Peyer's patch (tissue), 4 donors: ENCODE results near the gene UCMA. TPM values are rescaled to one million over a fixed set of nuclear protein-coding genes. Genes with fewer than 3 reads are reported as not detected.
"Not testable (repeated sequence)": the region's sequence is repeated elsewhere in the genome, so short reads cannot be mapped to it uniquely, and the experiment has no call there.

Experiments
- DNase-seq, 3 donors: peaks; one replicate each; pipeline ENCODE4 v3.0.0-alpha.2; 2017 to 2019
- H3K27ac ChIP-seq, 4 donors: fragments of 200-600 bp; sonication (generic); one replicate each; pipeline ENCODE4 v1.5.1; 2016 to 2019
- H3K27me3 ChIP-seq, 2 donors: fragments of 200-600 bp; sonication (generic); one replicate each; pipeline ENCODE4 v1.5.1; 2019
- H3K36me3 ChIP-seq, 3 donors: fragments of 200-600 bp; sonication (generic); one replicate each; pipeline ENCODE4 v1.5.1; 2016 to 2019
- H3K4me1 ChIP-seq, 4 donors: fragments of 200-600 bp; sonication (generic); one replicate each; pipeline ENCODE4 v1.5.1; 2016 to 2019
- H3K4me3 ChIP-seq, 4 donors: fragments of 200-600 bp; sonication (generic); 1 replicate in 3 of 4; 2 replicates in 1 of 4; pipeline ENCODE4 v1.5.1; 2016 to 2019; ENCODE audit warnings: mild to moderate bottlenecking in 1 of 4
- H3K9me3 ChIP-seq, 4 donors: fragments of 200-600 bp; sonication (generic); one replicate each; pipeline ENCODE4 v1.5.1; 2016 to 2019; ENCODE audit warnings: mild to moderate bottlenecking in 1 of 4
- POLR2A ChIP-seq, 2 donors: fragments of 450-650 bp; IDR thresholded peaks; one replicate each; pipeline ENCODE4 v1.5.1; 2017; ENCODE audit warnings: antibody characterized with exemption in 2 of 2, mild to moderate bottlenecking in 2 of 2, moderate library complexity in 2 of 2
- total RNA-seq, 4 donors: library from RNA; depleted of rRNA; stranded (reverse); fragments of >200 nt; gene quantifications; one replicate each; pipeline ENCODE4 v1.1.0, GENCODE V29; 2016
- TF ChIP-seq, protein P1 (sequence below), 6 experiments: fragments of 450-650 bp in 4 of 6; fragments of 200-600 bp in 2 of 6; sonication (generic) in 1 of 6; IDR thresholded peaks; one replicate each; pipeline ENCODE4 v1.5.1; 2017 to 2019; ENCODE audit warnings: antibody characterized with exemption in 6 of 6, mild to moderate bottlenecking in 3 of 6, moderate library complexity in 1 of 6

The UCMA gene
- total RNA-seq, 4 donors from 2014 or later: not detected

- Histone ChIP-seq H3K27me3 (no peaks in the 10 kb centered on the region), H3K4me1 (no peaks in the 10 kb centered on the region), H3K36me3 (no peaks in the 10 kb centered on the region), H3K4me3 (no peak overlapping the region), H3K27ac (no peak overlapping the region), H3K9me3 (no peaks in the 10 kb centered on the region)
- DNase-seq: no peak
- no peak for TF ChIP-seq POLR2A (IDR thresholded peaks at IDR 0.05)
- TF ChIP-seq, protein P1, sequence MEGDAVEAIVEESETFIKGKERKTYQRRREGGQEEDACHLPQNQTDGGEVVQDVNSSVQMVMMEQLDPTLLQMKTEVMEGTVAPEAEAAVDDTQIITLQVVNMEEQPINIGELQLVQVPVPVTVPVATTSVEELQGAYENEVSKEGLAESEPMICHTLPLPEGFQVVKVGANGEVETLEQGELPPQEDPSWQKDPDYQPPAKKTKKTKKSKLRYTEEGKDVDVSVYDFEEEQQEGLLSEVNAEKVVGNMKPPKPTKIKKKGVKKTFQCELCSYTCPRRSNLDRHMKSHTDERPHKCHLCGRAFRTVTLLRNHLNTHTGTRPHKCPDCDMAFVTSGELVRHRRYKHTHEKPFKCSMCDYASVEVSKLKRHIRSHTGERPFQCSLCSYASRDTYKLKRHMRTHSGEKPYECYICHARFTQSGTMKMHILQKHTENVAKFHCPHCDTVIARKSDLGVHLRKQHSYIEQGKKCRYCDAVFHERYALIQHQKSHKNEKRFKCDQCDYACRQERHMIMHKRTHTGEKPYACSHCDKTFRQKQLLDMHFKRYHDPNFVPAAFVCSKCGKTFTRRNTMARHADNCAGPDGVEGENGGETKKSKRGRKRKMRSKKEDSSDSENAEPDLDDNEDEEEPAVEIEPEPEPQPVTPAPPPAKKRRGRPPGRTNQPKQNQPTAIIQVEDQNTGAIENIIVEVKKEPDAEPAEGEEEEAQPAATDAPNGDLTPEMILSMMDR (IDR thresholded peaks at IDR 0.05): no peak
Measured at GRCh38 chr10:13257621-13258140, 23.5 kb upstream of the UCMA start.

DNA sequence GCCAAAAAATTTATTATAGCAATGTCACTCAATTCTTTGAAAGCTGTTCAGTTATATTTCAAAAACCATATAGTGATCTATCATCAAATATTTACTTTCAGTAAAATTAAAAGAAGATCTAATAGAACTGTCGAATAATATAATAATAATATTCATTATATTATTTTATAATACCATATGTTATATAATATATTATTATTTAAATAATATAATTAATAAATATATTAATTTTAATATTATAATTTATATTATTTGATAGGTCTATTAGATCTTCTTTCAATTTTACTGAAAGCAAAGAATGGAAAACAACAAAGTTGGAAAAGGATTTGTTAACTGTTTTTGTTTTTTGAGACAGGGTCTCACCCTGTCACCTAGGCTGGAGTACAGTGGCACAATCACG, 22.5 kb upstream of the UCMA start:
- no peaks in the 10 kb centered on the region for H3K27me3 ChIP-seq
- no peak overlapping the region for H3K27ac ChIP-seq
- DNase-seq: no peak
- no peaks in the 10 kb centered on the region for H3K36me3 ChIP-seq
- TF ChIP-seq POLR2A (IDR thresholded peaks at IDR 0.05): no peak
- TF ChIP-seq, protein P1 (IDR thresholded peaks at IDR 0.05): no peak
- no peaks in the 10 kb centered on the region for H3K4me1 ChIP-seq
- no peak overlapping the region for H3K4me3 ChIP-seq
- no peaks in the 10 kb centered on the region for H3K9me3 ChIP-seq

- TF ChIP-seq, protein P1 (IDR thresholded peaks at IDR 0.05): no peak
- TF ChIP-seq POLR2A (IDR thresholded peaks at IDR 0.05): no peak
- no peak overlapping the region for H3K27ac ChIP-seq
- no peak for DNase-seq
- no peaks in the 10 kb centered on the region for H3K4me1 ChIP-seq
- H3K9me3 ChIP-seq: no peaks in the 10 kb centered on the region
- H3K27me3 ChIP-seq: no peaks in the 10 kb centered on the region
- H3K4me3 ChIP-seq: no peak overlapping the region
- H3K36me3 ChIP-seq: no peaks in the 10 kb centered on the region
Measured at GRCh38 chr10:13253726-13254125, 19.6 kb upstream of the UCMA start.

GRCh38 chr10:13247784-13248183, 13.6 kb upstream of the UCMA start:
- Histone ChIP-seq H3K27me3 (no peaks in the 10 kb centered on the region), H3K4me3 (no peak overlapping the region)

GRCh38 chr10:13247246-13247645, 13.1 kb upstream of the UCMA start:
- Histone ChIP-seq H3K9me3 (no peaks in the 10 kb centered on the region), H3K4me3 (no peak overlapping the region), H3K27ac (no peak overlapping the region), H3K4me1 (no peaks in the 10 kb centered on the region), H3K27me3 (no peaks in the 10 kb centered on the region), H3K36me3 (no peaks in the 10 kb centered on the region)
- no peak for TF ChIP-seq POLR2A (IDR thresholded peaks at IDR 0.05)
- TF ChIP-seq, protein P1 (IDR thresholded peaks at IDR 0.05): no peak
- no peak for DNase-seq

More at GRCh38 chr10:13247784-13248183, 13.6 kb upstream of the UCMA start:
- Histone ChIP-seq H3K4me1 (no peaks in the 10 kb centered on the region), H3K27ac (no peak overlapping the region), H3K36me3 (no peaks in the 10 kb centered on the region), H3K9me3 (no peaks in the 10 kb centered on the region)
- no peak for TF ChIP-seq POLR2A (IDR thresholded peaks at IDR 0.05)
- TF ChIP-seq, protein P1 (IDR thresholded peaks at IDR 0.05): no peak
- no peak for DNase-seq

GRCh38 chr10:13242260-13242659, 8.1 kb upstream of the UCMA start:
- H3K27ac ChIP-seq, DNase-seq, H3K36me3 ChIP-seq, H3K4me3 ChIP-seq, H3K9me3 ChIP-seq, H3K27me3 ChIP-seq, H3K4me1 ChIP-seq: not testable (repeated sequence)
